GM18867 (cell line): ENCODE measurements around the gene BDKRB1.

Source experiments
- ATAC-seq: cut with Tn5 transposase; IDR thresholded peaks from one replicate; pipeline ENCODE4 v1.9.1; 2021; ENCODE audit warnings: mild to moderate bottlenecking, moderate library complexity; ENCODE audit not compliant: unreplicated experiment

The BDKRB1 gene

GRCh38 chr14:96277890-96278289 lies 21.9 kb downstream of the BDKRB1 start:
- no peak for ATAC-seq

DNA sequence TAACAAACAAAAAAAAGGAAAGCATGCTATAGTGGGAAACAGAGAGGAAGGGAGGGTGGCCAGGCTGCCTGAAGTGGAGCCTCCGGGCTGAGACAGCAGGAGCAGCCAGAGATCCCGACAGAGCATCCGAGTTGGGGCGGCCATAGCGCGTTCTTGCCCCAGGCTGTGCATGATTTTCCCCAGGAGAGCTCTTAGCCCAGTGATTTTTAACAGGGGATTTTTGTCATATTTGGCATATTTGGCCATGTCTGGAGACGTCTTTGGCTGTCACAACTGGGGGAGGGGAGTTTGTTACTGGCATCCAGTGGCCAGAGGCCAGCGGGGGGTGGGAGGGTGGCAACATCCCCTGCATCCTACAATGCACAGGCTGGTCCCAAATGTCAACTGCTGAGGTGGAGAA lies 23.6 kb downstream of the BDKRB1 start:
- no peak for ATAC-seq

DNA sequence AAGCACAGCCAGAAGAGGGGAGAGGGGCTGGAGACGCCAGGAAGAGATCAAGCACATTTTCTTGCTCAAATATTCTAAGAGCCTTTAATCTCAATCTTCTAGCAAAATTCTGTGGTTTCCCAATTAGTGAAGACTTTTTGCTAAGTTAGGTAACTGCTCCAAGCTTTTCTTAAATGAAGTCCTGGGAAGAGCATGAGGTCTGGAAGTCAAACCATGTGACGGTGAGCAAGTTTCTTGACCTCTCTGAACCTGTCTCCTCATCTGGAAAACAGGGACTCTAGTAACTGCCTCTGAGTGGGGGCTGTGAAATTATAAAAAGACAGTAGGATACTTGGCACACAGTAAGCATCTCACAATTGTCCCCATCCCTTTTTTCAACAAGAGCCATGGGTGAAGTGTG lies 24.1 kb downstream of the BDKRB1 start:
- ATAC-seq = no peak

- no peak for ATAC-seq
These were observed 25.5 kb downstream of the BDKRB1 start for GRCh38 chr14:96281486-96281885.

- no peak for ATAC-seq
These were observed 28.0 kb downstream of the BDKRB1 start for GRCh38 chr14:96284008-96284407.

GRCh38 chr14:96284430-96284829 lies 28.4 kb downstream of the BDKRB1 start:
- ATAC-seq = no peak

- ATAC-seq = no peak
These were observed 29.7 kb downstream of the BDKRB1 start for GRCh38 chr14:96285667-96286066.

DNA sequence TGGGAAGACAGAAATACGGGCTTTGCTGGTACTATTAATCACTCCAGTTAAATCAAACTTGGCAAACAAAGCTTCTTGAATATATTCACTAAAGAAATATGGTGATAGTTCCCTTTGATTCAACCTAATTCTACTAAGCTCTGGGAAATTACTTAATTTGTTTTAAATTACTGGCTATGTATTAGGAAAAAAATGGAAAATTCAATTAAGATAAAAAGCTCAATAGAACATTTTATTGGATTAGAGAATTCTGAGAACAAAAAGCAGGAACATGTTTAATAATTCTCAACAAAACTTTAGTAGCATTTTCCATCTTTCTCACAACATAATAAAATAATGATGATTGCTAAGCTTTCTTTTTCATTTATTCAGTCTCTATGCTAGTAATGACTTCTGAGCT lies 30.2 kb downstream of the BDKRB1 start:
- ATAC-seq = no peak

GRCh38 chr14:96287856-96288255 lies 31.8 kb downstream of the BDKRB1 start:
- ATAC-seq = no peak

- ATAC-seq = no peak
These were observed 38.2 kb downstream of the BDKRB1 start for GRCh38 chr14:96294246-96294645.

DNA sequence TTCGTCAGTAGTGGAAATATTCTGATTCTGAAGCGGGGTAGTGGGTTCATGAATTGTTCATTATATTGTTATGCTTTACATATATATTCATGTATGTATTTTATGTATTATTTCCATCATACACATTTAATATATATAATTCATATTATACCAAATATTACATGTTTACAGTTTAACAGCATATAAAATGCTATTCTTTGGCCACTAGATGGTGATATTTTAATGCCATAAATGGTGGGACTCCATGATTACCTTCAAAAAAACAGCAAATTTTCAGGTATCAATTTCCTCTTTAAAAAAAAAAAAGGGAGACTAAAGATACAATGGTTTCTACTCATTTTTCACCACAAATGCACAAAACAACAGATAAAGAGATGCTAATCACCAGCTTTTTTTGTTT lies 41.0 kb downstream of the BDKRB1 start:
- no peak for ATAC-seq

GRCh38 chr14:96297997-96298515 lies 42.0 kb downstream of the BDKRB1 start:
- no peak for ATAC-seq

DNA sequence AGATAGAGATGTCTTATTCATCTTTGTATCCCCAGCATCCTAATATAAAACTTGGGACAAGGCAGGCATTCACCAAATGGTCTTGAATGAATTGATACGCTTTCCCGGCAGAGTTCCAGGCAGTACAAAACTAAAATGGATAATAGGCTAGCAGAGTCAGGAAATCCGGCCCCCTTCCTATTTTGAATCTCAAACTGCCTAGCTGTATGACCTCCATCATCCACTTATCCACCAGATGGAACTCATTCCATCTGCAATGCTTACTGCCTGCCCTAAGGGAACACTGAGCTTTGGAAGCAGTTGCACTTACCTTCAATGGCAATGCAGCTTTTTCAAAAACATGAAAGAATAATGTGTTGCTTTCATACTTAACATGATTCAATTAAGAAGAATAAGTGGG lies 43.4 kb downstream of the BDKRB1 start:
- no peak for ATAC-seq

GRCh38 chr14:96303981-96304380 lies 48.0 kb downstream of the BDKRB1 start:
- no peak for ATAC-seq

GRCh38 chr14:96304956-96305355 lies 48.9 kb downstream of the BDKRB1 start:
- no peak for ATAC-seq

GRCh38 chr14:96307434-96307833 lies 51.4 kb downstream of the BDKRB1 start:
- ATAC-seq = no peak

DNA sequence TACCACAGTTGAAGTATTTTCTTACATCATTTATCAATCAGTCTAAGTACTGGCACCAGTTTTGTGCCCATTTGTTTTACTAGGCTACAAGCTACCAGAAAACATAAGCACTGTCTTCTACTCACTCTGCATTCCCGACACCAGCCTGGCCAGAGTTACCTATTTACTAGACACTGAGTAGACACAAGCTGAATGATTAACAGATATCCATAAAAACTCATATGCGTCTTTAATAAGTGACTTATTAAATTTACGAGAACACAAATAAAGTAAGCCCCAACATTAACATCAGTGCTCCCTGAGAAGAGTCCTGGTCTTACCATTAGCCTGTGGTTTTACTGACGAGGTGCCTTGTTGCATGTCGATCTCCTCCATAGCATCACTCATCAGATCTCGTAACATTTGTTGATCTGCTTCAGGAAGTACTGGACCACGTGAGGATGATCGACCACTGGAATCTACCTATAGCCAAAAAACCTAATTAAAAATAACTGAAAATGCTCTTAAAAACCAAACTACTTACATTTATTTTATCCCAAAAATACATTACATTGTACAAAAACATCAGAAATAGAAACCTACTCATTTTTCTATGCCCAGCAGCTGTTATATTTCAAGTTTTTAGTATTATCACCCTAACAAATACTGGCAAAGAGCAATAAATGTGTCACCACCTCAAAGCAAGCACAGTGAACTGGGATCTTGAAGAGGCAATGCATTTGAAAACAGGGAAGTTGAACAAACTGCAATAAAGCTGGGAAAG lies 53.3 kb downstream of the BDKRB1 start:
- no peak for ATAC-seq

- no peak for ATAC-seq
These were observed 53.9 kb downstream of the BDKRB1 start for GRCh38 chr14:96309896-96310330.

GRCh38 chr14:96310906-96311305 lies 54.9 kb downstream of the BDKRB1 start:
- no peak for ATAC-seq
